ENCODE results near the gene COQ8B. TPM values are rescaled to one million over a fixed set of nuclear protein-coding genes. Genes with fewer than 3 reads are reported as not detected.
"Not testable (repeated sequence)": the region's sequence is repeated elsewhere in the genome, so short reads cannot be mapped to it uniquely, and the experiment has no call there.

COQ8B gene
- total RNA-seq, 2 donors from 2014 or later: 61.2 to 64.4 TPM

DNA sequence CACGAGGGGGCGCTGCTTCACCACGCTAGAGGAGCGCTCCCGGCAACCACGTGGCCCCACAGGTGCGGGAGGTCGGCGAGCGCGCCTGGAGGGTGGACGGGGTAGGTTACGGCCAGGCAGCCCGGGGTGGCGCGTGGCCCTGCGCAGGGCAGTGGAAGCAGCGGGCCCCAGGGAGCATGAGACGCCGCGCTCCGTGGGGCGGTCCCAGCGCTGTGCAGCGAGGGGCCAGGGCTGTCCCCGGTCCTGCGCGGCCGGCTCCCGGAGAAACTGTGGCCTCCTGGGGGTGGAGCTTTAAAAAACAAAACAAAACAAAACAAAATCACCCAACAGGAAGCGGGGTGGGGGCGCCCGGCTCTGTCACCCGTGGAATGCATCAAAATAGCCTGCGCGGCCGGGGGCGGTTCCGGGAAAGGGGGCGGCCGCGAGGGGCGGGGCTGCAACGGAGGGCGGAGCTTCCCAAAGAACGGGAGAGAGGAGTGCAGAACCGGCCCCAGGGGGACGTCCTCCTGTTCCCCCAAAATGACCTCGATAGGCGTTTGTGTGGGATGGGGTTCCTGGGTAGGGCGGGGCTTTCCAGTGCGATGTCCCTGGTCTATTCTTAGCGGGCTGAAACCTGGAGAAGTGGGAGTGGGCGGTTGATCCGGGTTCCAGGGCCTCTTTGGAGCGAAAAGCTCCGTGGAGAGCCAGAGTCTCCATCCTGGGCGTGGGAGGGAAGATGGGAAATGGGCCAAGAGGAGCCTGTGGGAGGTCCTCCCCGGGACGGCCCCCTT lies 53.6 kb downstream of the COQ8B start:
- Histone ChIP-seq H3K27ac (peak overlapping the region; percentile 73 to 81), H3K4me1 (replicated peaks) (no peaks in the 10 kb centered on the region), H3K36me3 (no peaks in the 10 kb centered on the region), H3K4me3 (peak overlapping the region; percentile 65 to 69), H3K27me3 (replicated peaks; ENCODE audit: insufficient read depth) (no peaks in the 10 kb centered on the region), H3K9me3 (no peaks in the 10 kb centered on the region)
- DNase-seq (ENCODE audit: low spot score): peak; percentile 88
- WGBS: under 1% methylated on average over 60 of the region's 60 CpGs
- intact Hi-C loops (cut with DNase I): loop anchor here (5.0 to 10.0 kb wide), 4 partner anchors 144 to 472 kb away; no protein-coding TSS in a partner anchor
- TF ChIP-seq POLR2A (IDR thresholded peaks at IDR 0.05): peak; percentile 43
- peak; percentile 78 for TF ChIP-seq POLR2AphosphoS5 (IDR thresholded peaks at IDR 0.05)
- TF ChIP-seq, protein P1, sequence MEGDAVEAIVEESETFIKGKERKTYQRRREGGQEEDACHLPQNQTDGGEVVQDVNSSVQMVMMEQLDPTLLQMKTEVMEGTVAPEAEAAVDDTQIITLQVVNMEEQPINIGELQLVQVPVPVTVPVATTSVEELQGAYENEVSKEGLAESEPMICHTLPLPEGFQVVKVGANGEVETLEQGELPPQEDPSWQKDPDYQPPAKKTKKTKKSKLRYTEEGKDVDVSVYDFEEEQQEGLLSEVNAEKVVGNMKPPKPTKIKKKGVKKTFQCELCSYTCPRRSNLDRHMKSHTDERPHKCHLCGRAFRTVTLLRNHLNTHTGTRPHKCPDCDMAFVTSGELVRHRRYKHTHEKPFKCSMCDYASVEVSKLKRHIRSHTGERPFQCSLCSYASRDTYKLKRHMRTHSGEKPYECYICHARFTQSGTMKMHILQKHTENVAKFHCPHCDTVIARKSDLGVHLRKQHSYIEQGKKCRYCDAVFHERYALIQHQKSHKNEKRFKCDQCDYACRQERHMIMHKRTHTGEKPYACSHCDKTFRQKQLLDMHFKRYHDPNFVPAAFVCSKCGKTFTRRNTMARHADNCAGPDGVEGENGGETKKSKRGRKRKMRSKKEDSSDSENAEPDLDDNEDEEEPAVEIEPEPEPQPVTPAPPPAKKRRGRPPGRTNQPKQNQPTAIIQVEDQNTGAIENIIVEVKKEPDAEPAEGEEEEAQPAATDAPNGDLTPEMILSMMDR (IDR thresholded peaks at IDR 0.05): peak in 3 of 4 experiments; percentile 99

DNA sequence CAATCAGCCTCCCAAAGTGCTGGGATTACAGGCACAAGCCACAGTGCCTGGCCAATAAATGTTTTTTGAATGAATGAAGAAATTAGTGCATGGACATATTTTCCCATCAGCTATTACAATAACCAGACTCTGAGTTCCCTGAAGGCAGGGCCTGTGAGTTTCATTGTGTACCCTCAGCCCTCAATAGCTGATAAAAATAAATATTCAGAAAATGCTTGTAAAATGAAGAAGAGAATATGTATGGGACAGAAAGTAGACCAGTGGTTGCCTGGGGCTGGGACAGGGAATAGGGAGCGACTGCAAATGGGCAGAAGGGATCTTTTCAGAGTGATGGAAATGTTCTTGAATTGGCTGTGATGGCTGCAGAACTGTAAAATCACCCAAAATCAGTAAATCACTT lies 55.1 kb downstream of the COQ8B start:
- no peak overlapping the region for H3K4me3 ChIP-seq
- 58% methylated on average over 1 of the region's 1 CpG for WGBS
- no peaks in the 10 kb centered on the region for H3K27me3 ChIP-seq (replicated peaks; ENCODE audit: insufficient read depth)
- intact Hi-C loops (cut with DNase I): loop anchor here (5.0 to 10.0 kb wide), 4 partner anchors 146 to 473 kb away; no protein-coding TSS in a partner anchor
- H3K27ac ChIP-seq: no peak overlapping the region
- no peak for DNase-seq (ENCODE audit: low spot score)
- H3K36me3 ChIP-seq: no peaks in the 10 kb centered on the region
- no peaks in the 10 kb centered on the region for H3K9me3 ChIP-seq
- no peak for TF ChIP-seq POLR2AphosphoS5 (IDR thresholded peaks at IDR 0.05)
- TF ChIP-seq, protein P1 (IDR thresholded peaks at IDR 0.05): no peak
- H3K4me1 ChIP-seq (replicated peaks): no peaks in the 10 kb centered on the region

DNA sequence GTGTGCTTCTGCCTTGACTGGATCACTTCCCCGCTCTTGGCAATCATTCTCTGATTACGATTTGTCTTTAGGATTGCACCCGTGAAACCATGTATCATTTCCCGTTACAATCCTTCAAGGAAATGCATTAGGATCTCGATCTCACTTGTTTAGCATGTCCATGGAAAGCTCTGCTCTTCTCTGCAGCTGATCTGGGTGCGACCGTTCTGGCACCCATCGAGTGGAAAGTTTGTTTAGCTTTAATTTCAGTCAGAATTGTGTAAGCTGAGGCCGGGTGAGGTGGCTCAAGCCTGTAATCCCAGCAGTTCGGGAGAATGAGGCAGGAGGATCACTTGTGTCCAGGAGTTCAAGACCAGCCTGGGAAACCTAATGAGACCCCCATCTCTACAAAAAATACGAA lies 57.1 kb downstream of the COQ8B start:
- WGBS: 79% methylated on average over 11 of the region's 11 CpGs
- Histone ChIP-seq H3K4me1 (replicated peaks) (no peaks in the 10 kb centered on the region), H3K27ac (no peak overlapping the region), H3K4me3 (no peak overlapping the region), H3K27me3 (replicated peaks; ENCODE audit: insufficient read depth) (no peaks in the 10 kb centered on the region), H3K36me3 (no peaks in the 10 kb centered on the region), H3K9me3 (no peaks in the 10 kb centered on the region)
- no peak for DNase-seq (ENCODE audit: low spot score)
- TF ChIP-seq POLR2A (IDR thresholded peaks at IDR 0.05): no peak
- TF ChIP-seq, protein P1 (IDR thresholded peaks at IDR 0.05): no peak
- no peak for TF ChIP-seq POLR2AphosphoS5 (IDR thresholded peaks at IDR 0.05)
- intact Hi-C loops (cut with DNase I): no loop called here

DNA sequence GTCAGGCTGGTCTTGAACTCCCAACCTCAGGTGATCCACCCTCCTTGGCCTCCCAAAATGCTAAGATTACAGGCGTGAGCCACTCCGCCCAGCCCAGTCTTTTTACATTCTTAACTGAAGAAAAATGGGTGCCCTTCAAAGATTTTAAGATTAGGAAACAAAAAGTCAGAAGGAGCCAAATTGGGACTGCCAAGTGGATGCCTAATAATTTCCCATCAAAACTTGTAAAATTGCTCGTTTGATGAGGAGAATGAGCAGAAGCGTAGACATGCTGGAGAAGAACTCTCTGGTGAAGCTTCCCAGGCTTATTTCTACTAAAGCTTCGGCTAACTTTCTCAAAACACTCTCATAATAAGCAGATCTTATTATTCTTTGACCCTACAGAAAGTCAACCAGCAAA lies 57.6 kb downstream of the COQ8B start:
- Histone ChIP-seq H3K4me3 (no peak overlapping the region), H3K9me3 (no peaks in the 10 kb centered on the region), H3K27me3 (replicated peaks; ENCODE audit: insufficient read depth) (no peaks in the 10 kb centered on the region), H3K36me3 (no peaks in the 10 kb centered on the region), H3K4me1 (replicated peaks) (no peaks in the 10 kb centered on the region), H3K27ac (no peak overlapping the region)
- TF ChIP-seq POLR2A (IDR thresholded peaks at IDR 0.05): no peak
- TF ChIP-seq, protein P1 (IDR thresholded peaks at IDR 0.05): no peak
- TF ChIP-seq POLR2AphosphoS5 (IDR thresholded peaks at IDR 0.05): no peak
- DNase-seq (ENCODE audit: low spot score): no peak
- intact Hi-C loops (cut with DNase I): no loop called here
- 61% methylated on average over 5 of the region's 5 CpGs for WGBS

DNA sequence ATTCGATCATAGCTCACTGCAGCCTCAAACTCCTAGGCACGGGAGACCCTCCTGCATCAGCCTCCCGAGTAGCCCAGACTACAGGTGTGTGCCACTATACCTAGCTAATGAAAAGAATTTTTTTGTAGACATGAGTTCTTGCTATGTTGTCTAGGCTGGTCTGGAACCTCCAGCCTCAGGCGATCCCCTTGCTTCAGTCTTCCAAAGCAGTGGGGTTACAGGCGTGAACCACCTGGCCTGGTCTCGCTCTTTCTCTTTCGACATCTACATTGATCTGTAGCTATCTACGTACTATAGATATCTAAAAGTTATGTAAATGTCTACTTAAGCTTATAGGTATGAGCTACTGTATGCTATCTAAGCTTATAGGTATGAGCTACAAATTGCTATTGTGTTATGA lies 58.7 kb downstream of the COQ8B start:
- Histone ChIP-seq H3K27ac (no peak overlapping the region), H3K27me3 (replicated peaks; ENCODE audit: insufficient read depth) (no peaks in the 10 kb centered on the region), H3K9me3 (no peaks in the 10 kb centered on the region), H3K4me1 (replicated peaks) (no peaks in the 10 kb centered on the region), H3K4me3 (no peak overlapping the region), H3K36me3 (no peaks in the 10 kb centered on the region)
- DNase-seq (ENCODE audit: low spot score): no peak
- 94% methylated on average over 8 of the region's 8 CpGs for WGBS
- intact Hi-C loops (cut with DNase I): no loop called here
- TF ChIP-seq, protein P1 (IDR thresholded peaks at IDR 0.05): no peak
- no peak for TF ChIP-seq POLR2A (IDR thresholded peaks at IDR 0.05)
- TF ChIP-seq POLR2AphosphoS5 (IDR thresholded peaks at IDR 0.05): no peak

DNA sequence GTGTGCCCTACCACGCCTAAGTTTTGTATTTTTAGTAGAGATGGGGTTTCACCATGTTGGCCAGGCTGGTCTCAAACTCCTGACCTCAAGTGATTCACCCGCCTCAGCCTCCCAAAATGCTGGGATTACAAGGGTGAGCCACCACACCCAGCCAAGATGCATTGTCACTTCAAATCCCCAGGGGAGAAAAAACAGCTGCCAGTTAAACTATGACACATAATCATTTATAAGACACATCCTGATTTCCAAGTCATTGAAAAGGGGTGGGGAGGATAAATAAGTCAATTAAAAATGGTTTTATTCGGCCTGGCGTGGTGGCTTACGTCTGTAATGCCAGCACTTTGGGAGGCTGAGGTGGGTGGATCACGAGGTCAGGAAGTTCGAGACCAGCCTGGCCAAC lies 61.0 kb downstream of the COQ8B start:
- H3K36me3 ChIP-seq; DNase-seq (ENCODE audit: low spot score); H3K27ac ChIP-seq; intact Hi-C loops (cut with DNase I); H3K4me3 ChIP-seq; H3K27me3 ChIP-seq (replicated peaks; ENCODE audit: insufficient read depth); H3K4me1 ChIP-seq (replicated peaks); H3K9me3 ChIP-seq: not testable (repeated sequence)
- 88% methylated on average over 7 of the region's 7 CpGs for WGBS

DNA sequence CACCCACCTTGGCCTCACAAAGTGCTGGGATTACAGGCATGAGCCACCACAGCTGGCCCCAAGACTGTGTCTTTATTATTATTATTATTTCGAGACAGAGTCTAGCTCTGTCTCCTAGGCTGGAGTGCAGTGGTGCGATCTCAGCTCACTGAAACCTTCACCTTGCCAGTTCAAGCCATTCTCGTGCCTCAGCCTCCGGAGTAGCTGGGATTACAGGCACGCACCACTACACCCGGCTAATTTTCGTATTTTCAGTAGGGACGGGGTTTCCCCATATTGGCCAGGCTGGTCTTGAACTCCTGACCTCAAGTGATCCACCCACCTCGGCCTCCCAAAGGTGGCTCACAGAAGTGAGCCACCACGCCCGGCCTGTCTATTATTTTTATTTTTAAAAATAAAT lies 64.4 kb downstream of the COQ8B start:
- peak overlapping the region in 1 of 2 donors; percentile 58 for H3K27ac ChIP-seq
- H3K36me3 ChIP-seq; DNase-seq (ENCODE audit: low spot score); H3K4me3 ChIP-seq; H3K4me1 ChIP-seq (replicated peaks); intact Hi-C loops (cut with DNase I); H3K9me3 ChIP-seq; H3K27me3 ChIP-seq (replicated peaks; ENCODE audit: insufficient read depth): not testable (repeated sequence)
- 86% methylated on average over 11 of the region's 11 CpGs for WGBS
